Camera-type eye (tissue), 1 donor: ENCODE results near the gene OR7D4. TPM values are rescaled to one million over a fixed set of nuclear protein-coding genes. Genes with fewer than 3 reads are reported as not detected.

Source experiments
- total RNA-seq: library from RNA; depleted of rRNA; stranded (reverse); fragments of >200 nt; gene quantifications from one replicate; pipeline ENCODE4 v1.2.3, GENCODE V29; 2014

OR7D4 gene
- not detected for total RNA-seq

GRCh38 chr19:9219489-9219888, at the start of gene OR7D4:
Gene OR7D4, minus strand, starts transcription at chr19:9219589. Its CDS starts 4,752 bp downstream, at chr19:9214837.

GRCh38 chr19:9250630-9251029, 31.2 kb upstream of the OR7D4 start, which contains the start of gene OR7E24:
Gene OR7E24, plus strand, starts transcription at chr19:9250930. Its CDS starts 114 bp downstream, at chr19:9251044.

GRCh38 chr19:9178901-9179300, 40.5 kb downstream of the OR7D4 start, which contains the start of gene OR7D2:
Gene OR7D2, plus strand, starts transcription at chr19:9178979. Its CDS starts 6,803 bp downstream, at chr19:9185782.

Other genes starting within 250 kb of the OR7D4 start
- 10.1 TPM for gene MUC16, start 209.2 kb downstream of the OR7D4 start, total RNA-seq
- not detected for gene OR1M1, start 132.5 kb downstream of the OR7D4 start, total RNA-seq
- gene OR7G2, start 112.1 kb downstream of the OR7D4 start, total RNA-seq = not detected
- not detected for gene OR7G1, start 103.8 kb downstream of the OR7D4 start, total RNA-seq
- not detected for gene OR7G3, start 92.6 kb downstream of the OR7D4 start, total RNA-seq
- gene ZNF317, start 79.2 kb downstream of the OR7D4 start, total RNA-seq = 27.0 TPM
- not detected for gene OR7D2, start 40.6 kb downstream of the OR7D4 start, total RNA-seq
- not detected for gene OR7E24, start 31.3 kb upstream of the OR7D4 start, total RNA-seq
- 31.4 TPM for gene ZNF699, start 90.2 kb upstream of the OR7D4 start, total RNA-seq
- gene ZNF559, start 104.6 kb upstream of the OR7D4 start, total RNA-seq = 83.6 TPM
- gene ZNF177, start 143.4 kb upstream of the OR7D4 start, total RNA-seq = 10.3 TPM
- gene ZNF266, start 216.0 kb upstream of the OR7D4 start, total RNA-seq = 38.8 TPM